GM19324 (cell line): ENCODE data around the gene RNF186.
"Not testable (repeated sequence)": the region's sequence is repeated elsewhere in the genome, so short reads cannot be mapped to it uniquely, and the experiment has no call there.

ENCODE experiments used
- ATAC-seq: cut with Tn5 transposase; IDR thresholded peaks from one replicate; pipeline ENCODE4 v1.9.1; 2021; ENCODE audit warnings: mild to moderate bottlenecking, moderate library complexity; ENCODE audit not compliant: unreplicated experiment, low FRiP score

Gene RNF186

GRCh38 chr1:19814681-19815503 lies at the start of gene RNF186:
Gene RNF186, minus strand, starts transcription at chr1:19815283. Its CDS starts 182 bp downstream, at chr1:19815101.
- no peak for ATAC-seq

GRCh38 chr1:19864570-19865160 lies 49.6 kb upstream of the RNF186 start:
- ATAC-seq = no peak

GRCh38 chr1:19862944-19863343 lies 47.9 kb upstream of the RNF186 start:
- ATAC-seq = no peak

- no peak for ATAC-seq
These were observed 46.9 kb upstream of the RNF186 start for GRCh38 chr1:19861842-19862530.

- ATAC-seq = no peak
These were observed 46.0 kb upstream of the RNF186 start for GRCh38 chr1:19861034-19861433.

- ATAC-seq = no peak
These were observed 45.3 kb upstream of the RNF186 start for GRCh38 chr1:19860418-19860817.

- ATAC-seq = no peak
These were observed 44.8 kb upstream of the RNF186 start for GRCh38 chr1:19859876-19860275.

- no peak for ATAC-seq
These were observed 43.8 kb upstream of the RNF186 start for GRCh38 chr1:19858893-19859292.

GRCh38 chr1:19854866-19855265 lies 39.8 kb upstream of the RNF186 start:
- ATAC-seq = no peak

- no peak for ATAC-seq
These were observed 37.0 kb upstream of the RNF186 start for GRCh38 chr1:19852036-19852435.

GRCh38 chr1:19850214-19850613 lies 35.1 kb upstream of the RNF186 start:
- ATAC-seq = no peak

- ATAC-seq = not testable (repeated sequence)
These were observed 34.2 kb upstream of the RNF186 start for GRCh38 chr1:19849307-19849706.

- not testable (repeated sequence) for ATAC-seq
These were observed 32.3 kb upstream of the RNF186 start for GRCh38 chr1:19847334-19847733.

GRCh38 chr1:19846338-19846737 lies 31.3 kb upstream of the RNF186 start:
- no peak for ATAC-seq

GRCh38 chr1:19845555-19845954 lies 30.5 kb upstream of the RNF186 start:
- no peak for ATAC-seq

- ATAC-seq = no peak
These were observed 29.8 kb upstream of the RNF186 start for GRCh38 chr1:19844731-19845495.

- ATAC-seq = no peak
These were observed 25.1 kb upstream of the RNF186 start for GRCh38 chr1:19840228-19840627.

- no peak for ATAC-seq
These were observed 22.8 kb upstream of the RNF186 start for GRCh38 chr1:19837866-19838265.

GRCh38 chr1:19835578-19835977 lies 20.5 kb upstream of the RNF186 start:
- ATAC-seq = no peak

- ATAC-seq = no peak
These were observed 16.4 kb upstream of the RNF186 start for GRCh38 chr1:19831441-19831840.

- ATAC-seq = no peak
These were observed 13.5 kb upstream of the RNF186 start for GRCh38 chr1:19828546-19828945.
